ENCODE measurements around the gene RPL23.

DNA sequence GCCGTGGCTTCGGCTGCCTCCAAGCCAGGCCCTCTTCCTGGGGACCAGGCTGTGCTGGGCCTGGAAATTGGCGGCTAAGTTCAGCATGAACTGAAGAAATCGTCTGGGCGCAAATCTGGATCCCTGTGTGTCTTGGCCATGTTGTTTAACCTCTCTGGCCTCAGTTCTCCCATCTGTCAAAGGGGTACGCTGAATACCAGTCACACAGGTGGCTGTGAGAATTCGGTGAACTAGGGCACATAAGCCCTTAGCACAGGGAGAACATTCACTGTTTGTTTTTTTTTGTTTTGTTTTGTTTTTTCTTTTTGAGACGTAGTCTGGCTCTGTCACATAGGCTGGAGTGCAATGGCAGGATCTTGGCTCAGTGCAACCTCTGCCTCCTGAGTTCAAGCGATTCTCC, 35.3 kb upstream of the RPL23 start:
- TF ChIP-seq, protein P1, sequence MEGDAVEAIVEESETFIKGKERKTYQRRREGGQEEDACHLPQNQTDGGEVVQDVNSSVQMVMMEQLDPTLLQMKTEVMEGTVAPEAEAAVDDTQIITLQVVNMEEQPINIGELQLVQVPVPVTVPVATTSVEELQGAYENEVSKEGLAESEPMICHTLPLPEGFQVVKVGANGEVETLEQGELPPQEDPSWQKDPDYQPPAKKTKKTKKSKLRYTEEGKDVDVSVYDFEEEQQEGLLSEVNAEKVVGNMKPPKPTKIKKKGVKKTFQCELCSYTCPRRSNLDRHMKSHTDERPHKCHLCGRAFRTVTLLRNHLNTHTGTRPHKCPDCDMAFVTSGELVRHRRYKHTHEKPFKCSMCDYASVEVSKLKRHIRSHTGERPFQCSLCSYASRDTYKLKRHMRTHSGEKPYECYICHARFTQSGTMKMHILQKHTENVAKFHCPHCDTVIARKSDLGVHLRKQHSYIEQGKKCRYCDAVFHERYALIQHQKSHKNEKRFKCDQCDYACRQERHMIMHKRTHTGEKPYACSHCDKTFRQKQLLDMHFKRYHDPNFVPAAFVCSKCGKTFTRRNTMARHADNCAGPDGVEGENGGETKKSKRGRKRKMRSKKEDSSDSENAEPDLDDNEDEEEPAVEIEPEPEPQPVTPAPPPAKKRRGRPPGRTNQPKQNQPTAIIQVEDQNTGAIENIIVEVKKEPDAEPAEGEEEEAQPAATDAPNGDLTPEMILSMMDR (conservative IDR thresholded peaks at IDR 0.05 in 1 of 2, IDR thresholded peaks at IDR 0.05 in 1 of 2; ENCODE audit: extremely low read depth in 1 of 2, insufficient read depth in 1 of 2, low read depth in 1 of 2, low read length in 2 of 2): no peak
- no peak for TF ChIP-seq EZH2 (IDR thresholded peaks at IDR 0.05; ENCODE audit: borderline replicate concordance, low read length)

All from mammary epithelial cell (primary cell).